Upper lobe of right lung (tissue), 1 donor: ENCODE data around the gene CPEB4. TPM values are rescaled to one million over a fixed set of nuclear protein-coding genes. Genes with fewer than 3 reads are reported as not detected.

Experiments
- ATAC-seq: fragments of 200-7000 bp; cut with Tn5 transposase; one replicate; pipeline ENCODE4 v1.9.1; 2020; ENCODE audit warnings: mild to moderate bottlenecking, moderate library complexity
- DNase-seq: peaks from one replicate; pipeline ENCODE4 v3.0.0-alpha.2; 2020
- H3K27ac ChIP-seq: fragments of 200-600 bp; one replicate; pipeline ENCODE4 v1.8.0; 2022
- H3K27me3 ChIP-seq: fragments of 200-600 bp; one replicate; pipeline ENCODE4 v1.8.0; 2022; ENCODE audit warnings: mild to moderate bottlenecking
- H3K36me3 ChIP-seq: fragments of 200-600 bp; one replicate; pipeline ENCODE4 v1.8.0; 2022
- H3K4me1 ChIP-seq: fragments of 200-600 bp; one replicate; pipeline ENCODE4 v1.8.0; 2022
- H3K4me3 ChIP-seq: fragments of 200-600 bp; one replicate; pipeline ENCODE4 v1.8.0; 2022; ENCODE audit warnings: mild to moderate bottlenecking
- H3K9me3 ChIP-seq: fragments of 200-600 bp; one replicate; pipeline ENCODE4 v1.8.0; 2022
- intact Hi-C: fragments of 100-400 bp; cut with DNase I; formaldehyde crosslinking; loops from one replicate; pipeline ENCODE4 v1.11.0; 2022
- total RNA-seq: library from RNA; stranded (reverse); fragmentation: NEBNext Ultra II Directional; extraction: Animal tissue kit (Norgen Biotek cat#: 25700); gene quantifications from one replicate; pipeline ENCODE4 v1.2.1, GENCODE V29; 2021
- TF ChIP-seq, protein P1 (sequence below): fragments of 200-600 bp; IDR thresholded peaks from one replicate; pipeline ENCODE4 v1.8.0; 2022; ENCODE audit warnings: antibody characterized with exemption
- donor health status: DM: no; HTN: yes; CAD: no; lungs with severe emphysema.

The CPEB4 gene
- total RNA-seq, 1 donor from 2014 or later: 62.4 TPM

- Histone ChIP-seq H3K27ac (no peak within 1 kb of the TSS), H3K36me3 (no peaks in the 10 kb centered on the region), H3K4me3 (no peak within 1 kb of the TSS), H3K4me1 (no peaks in the 10 kb centered on the region), H3K27me3 (no peaks in the 10 kb centered on the region), H3K9me3 (no peaks in the 10 kb centered on the region)
- peak; percentile 42 for ATAC-seq
- DNase-seq: no peak
- TF ChIP-seq, protein P1, sequence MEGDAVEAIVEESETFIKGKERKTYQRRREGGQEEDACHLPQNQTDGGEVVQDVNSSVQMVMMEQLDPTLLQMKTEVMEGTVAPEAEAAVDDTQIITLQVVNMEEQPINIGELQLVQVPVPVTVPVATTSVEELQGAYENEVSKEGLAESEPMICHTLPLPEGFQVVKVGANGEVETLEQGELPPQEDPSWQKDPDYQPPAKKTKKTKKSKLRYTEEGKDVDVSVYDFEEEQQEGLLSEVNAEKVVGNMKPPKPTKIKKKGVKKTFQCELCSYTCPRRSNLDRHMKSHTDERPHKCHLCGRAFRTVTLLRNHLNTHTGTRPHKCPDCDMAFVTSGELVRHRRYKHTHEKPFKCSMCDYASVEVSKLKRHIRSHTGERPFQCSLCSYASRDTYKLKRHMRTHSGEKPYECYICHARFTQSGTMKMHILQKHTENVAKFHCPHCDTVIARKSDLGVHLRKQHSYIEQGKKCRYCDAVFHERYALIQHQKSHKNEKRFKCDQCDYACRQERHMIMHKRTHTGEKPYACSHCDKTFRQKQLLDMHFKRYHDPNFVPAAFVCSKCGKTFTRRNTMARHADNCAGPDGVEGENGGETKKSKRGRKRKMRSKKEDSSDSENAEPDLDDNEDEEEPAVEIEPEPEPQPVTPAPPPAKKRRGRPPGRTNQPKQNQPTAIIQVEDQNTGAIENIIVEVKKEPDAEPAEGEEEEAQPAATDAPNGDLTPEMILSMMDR: no peak
- intact Hi-C loops: no loop called here
Measured at GRCh38 chr5:173988554-173989431, 100.6 kb downstream of the CPEB4 start, which contains the start of gene C5orf47. Gene C5orf47, plus strand, starts transcription at chr5:173989170. Its CDS starts 94 bp downstream, at chr5:173989264.

- TF ChIP-seq, protein P1: no peak
- Histone ChIP-seq H3K4me3 (no peak overlapping the region), H3K9me3 (no peaks in the 10 kb centered on the region), H3K27ac (no peak overlapping the region), H3K36me3 (no peaks in the 10 kb centered on the region), H3K27me3 (no peaks in the 10 kb centered on the region), H3K4me1 (no peaks in the 10 kb centered on the region)
- ATAC-seq (peak; percentile 12), DNase-seq (no peak)
- intact Hi-C loops: no loop called here
Measured at GRCh38 chr5:173989432-173990082, 101.4 kb downstream of the CPEB4 start.

DNA sequence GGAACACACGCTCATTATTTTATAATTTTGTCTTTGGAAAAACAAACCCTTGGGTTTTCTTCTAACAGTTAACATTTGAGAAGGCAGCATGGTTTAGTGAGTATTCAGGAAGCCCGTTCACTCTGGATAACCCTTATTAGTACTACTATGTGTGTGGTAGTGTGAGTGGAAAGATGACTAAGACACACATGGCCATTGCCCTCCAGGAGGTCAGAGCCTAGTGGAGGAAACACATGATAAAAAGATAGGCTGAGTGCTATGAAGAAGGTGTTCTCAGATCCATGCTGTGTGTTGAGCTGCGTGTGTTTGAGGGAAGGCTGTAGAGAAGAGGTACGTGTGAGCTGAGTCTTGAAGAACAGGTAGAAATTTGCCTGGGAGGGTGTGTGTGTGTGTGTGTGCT is 109.2 kb downstream of the CPEB4 start:
- no peaks in the 10 kb centered on the region for H3K36me3 ChIP-seq
- intact Hi-C loops: no loop called here
- no peak for DNase-seq
- no peaks in the 10 kb centered on the region for H3K9me3 ChIP-seq
- no peaks in the 10 kb centered on the region for H3K4me1 ChIP-seq
- H3K4me3 ChIP-seq: no peak overlapping the region
- ATAC-seq: no peak
- no peak overlapping the region for H3K27ac ChIP-seq
- peaks cover 4% of the 10 kb centered on the region for H3K27me3 ChIP-seq
- TF ChIP-seq, protein P1: no peak

GRCh38 chr5:173998531-173998930 is 110.4 kb downstream of the CPEB4 start:
- Histone ChIP-seq H3K9me3 (no peaks in the 10 kb centered on the region), H3K4me1 (no peaks in the 10 kb centered on the region), H3K4me3 (no peak overlapping the region), H3K36me3 (no peaks in the 10 kb centered on the region), H3K27me3 (peaks cover 4% of the 10 kb centered on the region), H3K27ac (no peak overlapping the region)
- TF ChIP-seq, protein P1: no peak
- intact Hi-C loops: no loop called here
- ATAC-seq (no peak), DNase-seq (no peak)

- ATAC-seq: no peak
- no peaks in the 10 kb centered on the region for H3K4me1 ChIP-seq
- H3K27me3 ChIP-seq: peaks cover 4% of the 10 kb centered on the region
- no peak for DNase-seq
- H3K36me3 ChIP-seq: no peaks in the 10 kb centered on the region
- intact Hi-C loops: no loop called here
- no peaks in the 10 kb centered on the region for H3K9me3 ChIP-seq
- H3K4me3 ChIP-seq: no peak overlapping the region
- TF ChIP-seq, protein P1: no peak
- no peak overlapping the region for H3K27ac ChIP-seq
Measured at GRCh38 chr5:174000076-174000475, 111.9 kb downstream of the CPEB4 start.
